Liver (tissue), 3 donors: ENCODE data around the gene NIT1.

Experiments used
- EGR1 ChIP-seq, 2 donors: IDR thresholded peaks; 2 replicates each; pipeline ENCODE4 v1.6.1; 2016 to 2018; ENCODE audit warnings: antibody characterized with exemption in 2 of 2, low read depth in 2 of 2
- TF ChIP-seq, protein P1 (sequence below): fragments of 150-350 bp; IDR thresholded peaks from 2 replicates; pipeline ENCODE4 v1.5.1; 2017; ENCODE audit warnings: improper control_type of control experiment, low read depth, low read length; ENCODE audit not compliant: missing input control
- donor health status: healthy.
- donor health status: healthy.

DNA sequence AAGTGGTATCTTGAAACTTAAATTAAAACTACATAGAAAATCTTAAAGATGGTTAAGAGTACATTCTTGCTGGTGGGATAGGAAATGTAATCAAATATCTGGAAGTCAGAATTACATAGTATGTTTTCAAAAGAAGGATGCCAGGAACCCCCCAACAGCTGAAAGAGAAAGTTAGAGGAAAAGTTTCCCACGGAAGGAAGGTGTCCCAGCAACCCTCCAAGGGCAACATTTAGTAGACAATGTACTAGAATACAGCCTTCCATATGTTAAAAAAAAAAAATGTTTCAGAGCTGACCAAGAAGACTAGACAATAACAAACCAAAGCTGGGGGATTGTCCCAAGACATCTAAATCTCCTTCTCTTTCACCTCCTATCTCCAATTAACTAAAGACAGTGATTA is 12.4 kb downstream of the NIT1 start:
- TF ChIP-seq, protein P1, sequence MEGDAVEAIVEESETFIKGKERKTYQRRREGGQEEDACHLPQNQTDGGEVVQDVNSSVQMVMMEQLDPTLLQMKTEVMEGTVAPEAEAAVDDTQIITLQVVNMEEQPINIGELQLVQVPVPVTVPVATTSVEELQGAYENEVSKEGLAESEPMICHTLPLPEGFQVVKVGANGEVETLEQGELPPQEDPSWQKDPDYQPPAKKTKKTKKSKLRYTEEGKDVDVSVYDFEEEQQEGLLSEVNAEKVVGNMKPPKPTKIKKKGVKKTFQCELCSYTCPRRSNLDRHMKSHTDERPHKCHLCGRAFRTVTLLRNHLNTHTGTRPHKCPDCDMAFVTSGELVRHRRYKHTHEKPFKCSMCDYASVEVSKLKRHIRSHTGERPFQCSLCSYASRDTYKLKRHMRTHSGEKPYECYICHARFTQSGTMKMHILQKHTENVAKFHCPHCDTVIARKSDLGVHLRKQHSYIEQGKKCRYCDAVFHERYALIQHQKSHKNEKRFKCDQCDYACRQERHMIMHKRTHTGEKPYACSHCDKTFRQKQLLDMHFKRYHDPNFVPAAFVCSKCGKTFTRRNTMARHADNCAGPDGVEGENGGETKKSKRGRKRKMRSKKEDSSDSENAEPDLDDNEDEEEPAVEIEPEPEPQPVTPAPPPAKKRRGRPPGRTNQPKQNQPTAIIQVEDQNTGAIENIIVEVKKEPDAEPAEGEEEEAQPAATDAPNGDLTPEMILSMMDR: no peak
- no peak for TF ChIP-seq EGR1 (IDR thresholded peaks at IDR 0.05; ENCODE audit: low read depth in 2 of 2)
